GM12801 (cell line): Measurements from ENCODE around the gene STXBP1.

Experiments used
- TF ChIP-seq, protein P1 (sequence below): IDR thresholded peaks from one replicate; pipeline ENCODE4 v1.5.1; 2011; ENCODE audit warnings: control low read depth; ENCODE audit not compliant: insufficient read length; ENCODE audit errors: extremely low read depth

Gene STXBP1

DNA sequence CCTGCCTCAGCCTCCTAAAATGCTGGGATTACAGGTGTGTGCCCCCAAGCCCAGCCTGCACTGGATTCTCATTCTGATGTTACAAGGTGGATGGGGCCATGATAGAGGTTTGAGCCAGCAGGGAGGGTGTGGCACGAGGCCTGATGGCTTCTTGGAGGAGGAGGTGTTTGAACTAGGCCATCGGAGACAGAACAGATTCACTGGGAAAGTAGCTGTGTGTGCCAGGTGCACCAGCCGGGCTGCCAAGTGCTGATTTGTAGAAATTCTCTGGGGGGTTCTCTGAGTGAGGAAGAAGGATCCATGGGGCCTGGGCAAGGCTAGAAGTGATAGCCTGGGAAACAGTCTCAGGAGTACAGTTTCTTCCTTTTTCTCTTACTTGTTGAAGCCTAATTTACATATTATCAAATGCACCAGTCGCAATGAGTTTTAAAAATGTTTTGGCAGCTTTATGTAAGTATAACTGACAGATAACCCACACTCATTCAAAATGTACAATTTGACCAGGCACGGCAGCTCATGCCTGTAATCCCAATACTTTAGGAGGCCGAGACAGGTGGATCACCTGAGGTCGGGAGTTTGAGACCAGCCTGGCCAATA is 31.1 kb upstream of the STXBP1 start:
- TF ChIP-seq, protein P1, sequence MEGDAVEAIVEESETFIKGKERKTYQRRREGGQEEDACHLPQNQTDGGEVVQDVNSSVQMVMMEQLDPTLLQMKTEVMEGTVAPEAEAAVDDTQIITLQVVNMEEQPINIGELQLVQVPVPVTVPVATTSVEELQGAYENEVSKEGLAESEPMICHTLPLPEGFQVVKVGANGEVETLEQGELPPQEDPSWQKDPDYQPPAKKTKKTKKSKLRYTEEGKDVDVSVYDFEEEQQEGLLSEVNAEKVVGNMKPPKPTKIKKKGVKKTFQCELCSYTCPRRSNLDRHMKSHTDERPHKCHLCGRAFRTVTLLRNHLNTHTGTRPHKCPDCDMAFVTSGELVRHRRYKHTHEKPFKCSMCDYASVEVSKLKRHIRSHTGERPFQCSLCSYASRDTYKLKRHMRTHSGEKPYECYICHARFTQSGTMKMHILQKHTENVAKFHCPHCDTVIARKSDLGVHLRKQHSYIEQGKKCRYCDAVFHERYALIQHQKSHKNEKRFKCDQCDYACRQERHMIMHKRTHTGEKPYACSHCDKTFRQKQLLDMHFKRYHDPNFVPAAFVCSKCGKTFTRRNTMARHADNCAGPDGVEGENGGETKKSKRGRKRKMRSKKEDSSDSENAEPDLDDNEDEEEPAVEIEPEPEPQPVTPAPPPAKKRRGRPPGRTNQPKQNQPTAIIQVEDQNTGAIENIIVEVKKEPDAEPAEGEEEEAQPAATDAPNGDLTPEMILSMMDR: no peak

DNA sequence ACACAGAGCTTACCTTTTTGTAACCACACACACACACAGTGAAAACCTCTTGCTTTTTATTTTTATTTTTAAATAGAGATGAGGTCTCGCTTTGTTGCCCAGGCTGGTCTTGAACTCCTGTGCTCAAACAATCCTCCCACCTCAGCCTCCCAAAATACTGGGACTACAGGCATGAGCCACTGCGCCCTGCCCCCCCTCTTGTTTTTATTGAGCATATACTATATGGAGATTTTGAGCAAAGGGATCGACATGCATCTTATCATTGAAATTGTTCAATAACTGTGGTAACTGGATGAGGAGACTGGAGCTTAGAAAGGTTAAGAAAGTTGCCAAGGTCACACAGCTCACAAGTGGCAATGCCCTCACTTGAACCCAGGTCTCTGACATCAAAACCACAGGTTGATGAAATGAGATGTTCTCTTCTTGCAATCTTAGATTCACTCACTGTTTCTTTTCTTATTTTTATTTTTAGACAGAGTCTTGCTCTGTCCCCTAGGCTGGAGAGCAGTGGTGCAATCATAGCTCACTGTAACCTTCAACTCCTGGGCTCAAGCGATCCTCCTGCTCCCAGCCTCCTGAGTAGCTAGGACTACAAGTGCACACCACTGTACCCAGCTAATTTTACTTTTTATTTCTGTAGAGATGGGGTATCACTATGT is 26.8 kb upstream of the STXBP1 start:
- TF ChIP-seq, protein P1: no peak

GRCh38 chr9:127586096-127586495 is 26.0 kb upstream of the STXBP1 start:
- TF ChIP-seq, protein P1: no peak

GRCh38 chr9:127586537-127586936 is 25.5 kb upstream of the STXBP1 start:
- TF ChIP-seq, protein P1: no peak

DNA sequence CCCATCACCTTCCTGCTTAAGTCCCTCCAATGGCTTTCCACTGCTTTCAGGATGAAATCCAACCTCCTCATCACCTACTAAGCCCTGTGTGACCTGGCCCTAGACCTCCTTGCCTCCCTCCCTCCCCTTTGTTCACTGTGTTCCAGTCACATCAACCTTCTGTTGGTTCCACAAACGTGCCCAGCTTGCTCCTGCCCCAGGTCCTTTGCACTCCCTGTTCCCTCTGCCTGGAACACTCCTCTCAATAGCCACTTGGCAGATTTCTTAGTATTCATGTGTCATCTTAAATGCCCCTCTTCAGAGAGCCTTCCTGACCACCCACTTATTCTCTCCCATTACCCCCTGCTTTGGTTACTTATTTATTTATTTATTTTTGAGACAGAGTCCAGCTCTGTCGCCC is 24.1 kb upstream of the STXBP1 start:
- TF ChIP-seq, protein P1: no peak

DNA sequence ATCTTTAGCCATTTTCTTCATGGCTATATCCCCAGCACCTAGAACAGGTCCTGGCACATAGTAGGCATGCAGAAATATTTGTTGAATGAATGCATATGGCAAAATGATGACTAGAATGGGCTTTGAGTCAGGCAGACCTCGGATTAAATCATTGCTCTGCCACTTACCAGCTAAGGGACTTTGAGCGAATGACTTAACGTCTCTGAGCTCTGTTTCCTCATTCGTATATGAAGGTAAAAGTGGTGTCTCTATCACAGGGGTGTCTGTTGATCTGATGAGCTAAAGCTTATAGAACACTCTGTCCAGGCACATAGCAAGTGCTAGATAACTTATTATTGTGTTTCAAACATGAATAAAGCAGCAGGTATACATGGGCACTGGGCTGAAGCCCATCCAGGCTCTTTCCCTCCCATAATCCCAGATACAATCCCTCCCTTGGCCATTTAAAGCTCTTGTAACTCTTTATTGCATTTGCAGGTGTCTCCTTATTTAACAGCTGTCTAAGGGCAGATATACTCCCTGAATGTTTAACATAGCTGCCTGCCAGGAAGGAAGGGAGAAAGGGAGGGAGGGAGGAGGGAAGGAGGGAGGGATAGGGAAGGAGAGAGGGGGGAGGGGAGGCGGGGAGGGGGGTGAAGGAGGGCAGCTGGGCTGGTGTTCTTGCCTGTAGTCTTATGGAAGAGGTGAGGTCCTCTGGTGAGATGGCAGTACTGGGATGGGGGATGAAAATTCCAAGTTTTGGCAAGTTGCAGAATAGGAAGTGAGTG is 23.2 kb upstream of the STXBP1 start:
- TF ChIP-seq, protein P1: no peak

GRCh38 chr9:127589955-127590370 is 22.1 kb upstream of the STXBP1 start:
- TF ChIP-seq, protein P1: no peak
